Fibroblast of lung (primary cell): ENCODE results near the gene C20orf204.

Experiments used
- CTCF ChIP-seq, 2 donors: IDR thresholded peaks in 1 of 2; conservative IDR thresholded peaks in 1 of 2; 1 replicate in 1 of 2; 2 replicates in 1 of 2; pipeline ENCODE4 v1.5.1; 2011 to 2012; ENCODE audit warnings: low read length in 2 of 2, control low read depth in 1 of 2, inconsistent platforms in 1 of 2, low read depth in 1 of 2, mild to moderate bottlenecking in 1 of 2
- EZH2 ChIP-seq: IDR thresholded peaks from 2 replicates; pipeline ENCODE4 v1.5.1; 2012; ENCODE audit warnings: low read length, control low read depth, mild to moderate bottlenecking; ENCODE audit errors: missing control alignments

- no peak for TF ChIP-seq CTCF (conservative IDR thresholded peaks at IDR 0.05 in 1 of 2, IDR thresholded peaks at IDR 0.05 in 1 of 2; ENCODE audit: low read depth in 1 of 2, low read length in 2 of 2)
- no peak for TF ChIP-seq EZH2
These were observed 13.2 kb upstream of the C20orf204 start for GRCh38 chr20:64022671-64023360.
